ENCODE results near the gene CAPN2.

The CAPN2 gene

DNA sequence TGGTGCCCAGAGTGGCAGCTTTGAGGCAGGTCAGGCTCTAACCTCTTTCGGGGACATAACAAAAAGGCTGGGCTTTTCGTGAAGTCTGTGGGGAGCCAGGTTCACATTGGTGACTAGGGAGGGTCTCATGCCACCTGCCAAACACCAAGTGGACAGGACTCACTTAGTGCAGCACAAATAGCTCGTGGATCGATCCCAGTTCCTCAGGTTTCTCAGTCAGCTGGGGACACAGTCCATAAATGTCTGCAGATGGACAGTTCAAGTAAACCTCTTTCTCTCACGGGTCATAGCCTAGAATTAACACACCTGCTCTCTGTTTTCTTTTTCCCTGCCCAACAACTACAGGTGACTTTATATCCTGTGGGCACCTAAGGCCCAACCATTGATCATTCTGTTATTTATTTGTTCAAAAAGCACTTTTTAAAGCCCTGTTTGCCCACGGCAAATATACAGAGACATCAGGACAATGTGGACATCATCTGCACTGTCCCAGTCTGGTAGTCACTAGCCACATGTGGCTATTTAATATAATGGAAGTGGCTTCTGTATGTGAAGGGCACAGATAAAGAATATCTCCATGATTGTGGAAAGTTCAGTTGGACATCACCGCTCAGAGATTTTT lies 53.5 kb downstream of the CAPN2 start:
- Histone ChIP-seq H3K27ac (ENCODE audit: extremely low read depth, low read depth, low read length) (no peak overlapping the region), H3K9me3 (ENCODE audit: control insufficient read depth, insufficient read depth, low read depth, low read length) (no peaks in the 10 kb centered on the region), H3K36me3 (ENCODE audit: control insufficient read depth in 2 of 2, insufficient read depth in 1 of 2, low read length in 2 of 2) (peaks cover 19 to 54% of the 10 kb centered on the region in 2 experiments), H3K4me1 (ENCODE audit: control insufficient read depth, insufficient read depth, low read length) (no peaks in the 10 kb centered on the region), H3K4me3 (ENCODE audit: low read depth, low read length) (no peak overlapping the region)
- ChIA-PET CTCF (interaction anchor here (1.0 kb wide), 1 partner anchor 67 kb away, joined by 3 read pairs; no protein-coding TSS in a partner anchor), POLR2A (interaction anchor here (1.1 kb wide), 1 partner anchor 10 kb away, joined by 3 read pairs; no protein-coding TSS in a partner anchor)
- no peak for TF ChIP-seq BCL11A (tag by site-specific recombination; IDR thresholded peaks at IDR 0.05; ENCODE audit: low read depth)
- TF ChIP-seq ZNF266 (tag by site-specific recombination; IDR thresholded peaks at IDR 0.05; ENCODE audit: low read depth): no peak
- TF ChIP-seq, protein P1, sequence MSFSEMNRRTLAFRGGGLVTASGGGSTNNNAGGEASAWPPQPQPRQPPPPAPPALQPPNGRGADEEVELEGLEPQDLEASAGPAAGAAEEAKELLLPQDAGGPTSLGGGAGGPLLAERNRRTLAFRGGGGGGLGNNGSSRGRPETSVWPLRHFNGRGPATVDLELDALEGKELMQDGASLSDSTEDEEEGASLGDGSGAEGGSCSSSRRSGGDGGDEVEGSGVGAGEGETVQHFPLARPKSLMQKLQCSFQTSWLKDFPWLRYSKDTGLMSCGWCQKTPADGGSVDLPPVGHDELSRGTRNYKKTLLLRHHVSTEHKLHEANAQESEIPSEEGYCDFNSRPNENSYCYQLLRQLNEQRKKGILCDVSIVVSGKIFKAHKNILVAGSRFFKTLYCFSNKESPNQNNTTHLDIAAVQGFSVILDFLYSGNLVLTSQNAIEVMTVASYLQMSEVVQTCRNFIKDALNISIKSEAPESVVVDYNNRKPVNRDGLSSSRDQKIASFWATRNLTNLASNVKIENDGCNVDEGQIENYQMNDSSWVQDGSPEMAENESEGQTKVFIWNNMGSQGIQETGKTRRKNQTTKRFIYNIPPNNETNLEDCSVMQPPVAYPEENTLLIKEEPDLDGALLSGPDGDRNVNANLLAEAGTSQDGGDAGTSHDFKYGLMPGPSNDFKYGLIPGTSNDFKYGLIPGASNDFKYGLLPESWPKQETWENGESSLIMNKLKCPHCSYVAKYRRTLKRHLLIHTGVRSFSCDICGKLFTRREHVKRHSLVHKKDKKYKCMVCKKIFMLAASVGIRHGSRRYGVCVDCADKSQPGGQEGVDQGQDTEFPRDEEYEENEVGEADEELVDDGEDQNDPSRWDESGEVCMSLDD (tag by site-specific recombination; IDR thresholded peaks at IDR 0.05): no peak
- TF ChIP-seq ZNF701 (tag by site-specific recombination; IDR thresholded peaks at IDR 0.05): no peak
- TF ChIP-seq ZBTB8A (tag by site-specific recombination; IDR thresholded peaks at IDR 0.05): no peak
- TF ChIP-seq GLI2 (tag by site-specific recombination; IDR thresholded peaks at IDR 0.05; ENCODE audit: borderline replicate concordance, low read depth): no peak
- TF ChIP-seq, protein P2, sequence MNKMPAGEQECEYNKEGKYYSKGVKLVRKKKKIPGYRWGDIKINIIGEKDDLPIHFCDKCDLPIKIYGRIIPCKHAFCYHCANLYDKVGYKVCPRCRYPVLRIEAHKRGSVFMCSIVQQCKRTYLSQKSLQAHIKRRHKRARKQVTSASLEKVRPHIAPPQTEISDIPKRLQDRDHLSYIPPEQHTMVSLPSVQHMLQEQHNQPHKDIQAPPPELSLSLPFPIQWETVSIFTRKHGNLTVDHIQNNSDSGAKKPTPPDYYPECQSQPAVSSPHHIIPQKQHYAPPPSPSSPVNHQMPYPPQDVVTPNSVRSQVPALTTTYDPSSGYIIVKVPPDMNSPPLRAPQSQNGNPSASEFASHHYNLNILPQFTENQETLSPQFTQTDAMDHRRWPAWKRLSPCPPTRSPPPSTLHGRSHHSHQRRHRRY (tag by site-specific recombination; IDR thresholded peaks at IDR 0.05): no peak
- TF ChIP-seq ZNF776 (tag by site-specific recombination; IDR thresholded peaks at IDR 0.05; ENCODE audit: borderline replicate concordance): no peak
- no peak for TF ChIP-seq GFI1B (tag by site-specific recombination; IDR thresholded peaks at IDR 0.05)
- TF ChIP-seq ZNF155 (tag by site-specific recombination; IDR thresholded peaks at IDR 0.05): no peak
- TF ChIP-seq ZNF473 (tag by site-specific recombination; IDR thresholded peaks at IDR 0.05): no peak
- TF ChIP-seq, protein P3, sequence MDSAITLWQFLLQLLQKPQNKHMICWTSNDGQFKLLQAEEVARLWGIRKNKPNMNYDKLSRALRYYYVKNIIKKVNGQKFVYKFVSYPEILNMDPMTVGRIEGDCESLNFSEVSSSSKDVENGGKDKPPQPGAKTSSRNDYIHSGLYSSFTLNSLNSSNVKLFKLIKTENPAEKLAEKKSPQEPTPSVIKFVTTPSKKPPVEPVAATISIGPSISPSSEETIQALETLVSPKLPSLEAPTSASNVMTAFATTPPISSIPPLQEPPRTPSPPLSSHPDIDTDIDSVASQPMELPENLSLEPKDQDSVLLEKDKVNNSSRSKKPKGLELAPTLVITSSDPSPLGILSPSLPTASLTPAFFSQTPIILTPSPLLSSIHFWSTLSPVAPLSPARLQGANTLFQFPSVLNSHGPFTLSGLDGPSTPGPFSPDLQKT (IDR thresholded peaks at IDR 0.05; ENCODE audit: borderline replicate concordance, low read depth, low read length): no peak
- TF ChIP-seq GLI4 (tag by site-specific recombination; IDR thresholded peaks at IDR 0.05): no peak

- TF ChIP-seq SCRT2 (tag by site-specific recombination; IDR thresholded peaks at IDR 0.05) (peak; percentile 67), ZNF785 (tag by site-specific recombination; IDR thresholded peaks at IDR 0.05) (no peak), ZBTB48 (tag by site-specific recombination; IDR thresholded peaks at IDR 0.05) (0 out of 2 replicates have a peak, but pooled peaks have one; percentile 22), ZNF629 (tag by site-specific recombination; IDR thresholded peaks at IDR 0.05) (no peak), SP7 (tag by site-specific recombination; IDR thresholded peaks at IDR 0.05) (no peak)
- ChIA-PET POLR2A (interaction anchor here (1.7 kb wide), 1 partner anchor 55 kb away, joined by 4 read pairs; no protein-coding TSS in a partner anchor), CTCF (interaction anchor here (0.6 to 4.6 kb wide), 9 partner anchors 10 to 1152 kb away, joined by 3 to 30 read pairs (median 4); no protein-coding TSS in a partner anchor)
- H3K27ac ChIP-seq (ENCODE audit: extremely low read depth, low read depth, low read length): peak overlapping the region; percentile 26; the same call in 1 of the 2 replicates
- peaks cover 22 to 54% of the 10 kb centered on the region in 2 experiments for H3K36me3 ChIP-seq (ENCODE audit: control insufficient read depth in 2 of 2, insufficient read depth in 1 of 2, low read length in 2 of 2)
- peaks cover 15% of the 10 kb centered on the region for H3K4me1 ChIP-seq (ENCODE audit: control insufficient read depth, insufficient read depth, low read length)
- H3K9me3 ChIP-seq (ENCODE audit: control insufficient read depth, insufficient read depth, low read depth, low read length): no peaks in the 10 kb centered on the region
- H3K4me3 ChIP-seq (ENCODE audit: low read depth, low read length): no peak overlapping the region
Measured at GRCh38 chr1:223770621-223771315, 58.4 kb downstream of the CAPN2 start.

All from HEK293 (cell line).